Cardiac atrium fibroblast (primary cell): ENCODE results near the gene GALE. TPM values are rescaled to one million over a fixed set of nuclear protein-coding genes. Genes with fewer than 3 reads are reported as not detected.

Experiments
- total RNA-seq: library from RNA; depleted of rRNA; stranded (reverse); fragments of >200 nt; gene quantifications from 2 replicates; pipeline ENCODE4 v1.2.3, GENCODE V29; 2015

GALE gene
- 23.1 and 23.7 TPM in 2 replicates for total RNA-seq

GRCh38 chr1:23800400-23801337 is at the start of gene GALE:
Gene GALE (minus strand): TSS chr1:23800754. CDS start chr1:23799007, 1,747 bp downstream.

GRCh38 chr1:23825076-23825761 is 24.7 kb upstream of the GALE start, which contains the start of gene HMGCL:
Gene HMGCL (minus strand): TSS chr1:23825429. CDS start chr1:23825415, 14 bp downstream.

GRCh38 chr1:23790696-23791515 is 9.6 kb downstream of the GALE start, which contains the start of gene LYPLA2:
Gene LYPLA2 (plus strand): TSS chr1:23791145. CDS start chr1:23792683, 1,538 bp downstream.

GRCh38 chr1:23777979-23778814 is 22.4 kb downstream of the GALE start, which contains the start of gene PITHD1:
Gene PITHD1 (plus strand): TSS chr1:23778418. CDS start chr1:23778516, 98 bp downstream.

Other genes with a start within 250 kb of the GALE start
- gene ID3, start 241.3 kb downstream of the GALE start, total RNA-seq: 655 and 658 TPM in 2 replicates
- 999 and 1,155 TPM in 2 replicates for gene RPL11, start 108.9 kb downstream of the GALE start, total RNA-seq
- gene ELOA, start 57.3 kb downstream of the GALE start, total RNA-seq: 36.3 and 45.5 TPM in 2 replicates
- gene PITHD1, start 22.3 kb downstream of the GALE start, total RNA-seq: 21.7 and 29.3 TPM in 2 replicates
- 63.7 and 66.6 TPM in 2 replicates for gene LYPLA2, start 9.6 kb downstream of the GALE start, total RNA-seq
- gene HMGCL, start 24.7 kb upstream of the GALE start, total RNA-seq: 29.4 and 31.8 TPM in 2 replicates
- gene FUCA1, start 67.5 kb upstream of the GALE start, total RNA-seq: 10.5 and 11.8 TPM in 2 replicates
- not detected in 2 replicates for gene CNR2, start 112.6 kb upstream of the GALE start, total RNA-seq
- 56.1 and 74.7 TPM in 2 replicates for gene PNRC2, start 159.1 kb upstream of the GALE start, total RNA-seq
- 45.0 and 52.2 TPM in 2 replicates for gene SRSF10, start 179.6 kb upstream of the GALE start, total RNA-seq